Mesenchymal stem cell (in vitro differentiated cells and primary cell): ENCODE data around the gene POLR2L.

Experiments
- DNase-seq: peaks from one replicate; pipeline ENCODE4 v3.0.0-alpha.2; 2013
- H2AFZ ChIP-seq: one replicate; pipeline ENCODE4 v1.6.1; 2013; ENCODE audit warnings: low read depth, mild to moderate bottlenecking, control low read depth, inconsistent platforms, low read length, moderate library complexity
- H2AK5ac ChIP-seq: 2 replicates; pipeline ENCODE4 v1.6.1; 2013; ENCODE audit warnings: low read length, moderate library complexity, mild to moderate bottlenecking, inconsistent platforms; ENCODE audit not compliant: severe bottlenecking
- H2BK120ac ChIP-seq: one replicate; pipeline ENCODE4 v1.6.1; 2013; ENCODE audit warnings: low read depth, mild to moderate bottlenecking, inconsistent platforms, low read length, moderate library complexity
- H2BK12ac ChIP-seq, 2 experiments: one replicate each; pipeline ENCODE4 v1.6.1; 2013; ENCODE audit warnings: inconsistent platforms in 2 of 2, low read length in 2 of 2, mild to moderate bottlenecking in 2 of 2, moderate library complexity in 2 of 2, control low read depth in 1 of 2
- H2BK15ac ChIP-seq: one replicate; pipeline ENCODE4 v1.6.1; 2013; ENCODE audit warnings: mild to moderate bottlenecking, low read depth, inconsistent platforms; ENCODE audit not compliant: poor library complexity, severe bottlenecking
- H2BK5ac ChIP-seq: 2 replicates; pipeline ENCODE4 v1.6.1; 2013; ENCODE audit warnings: low read depth, mild to moderate bottlenecking, low read length, control low read depth, inconsistent platforms; ENCODE audit not compliant: poor library complexity, severe bottlenecking
- H3K14ac ChIP-seq, 2 experiments: one replicate each; pipeline ENCODE4 v1.6.1; 2013; ENCODE audit warnings: inconsistent platforms in 2 of 2, low read length in 2 of 2, control low read depth in 1 of 2, mild to moderate bottlenecking in 1 of 2, moderate library complexity in 1 of 2
- H3K18ac ChIP-seq, 2 experiments: one replicate each; pipeline ENCODE4 v1.6.1; 2013; ENCODE audit warnings: inconsistent platforms in 2 of 2, low read length in 2 of 2, control low read depth in 1 of 2, low read depth in 1 of 2, mild to moderate bottlenecking in 1 of 2
- H3K23ac ChIP-seq, 2 experiments: one replicate each; pipeline ENCODE4 v1.6.1; 2013; ENCODE audit warnings: inconsistent platforms in 2 of 2, low read length in 2 of 2, mild to moderate bottlenecking in 2 of 2, moderate library complexity in 2 of 2, control low read depth in 1 of 2
- H3K27ac ChIP-seq: 2 replicates; pipeline ENCODE4 v1.5.1; 2013; ENCODE audit warnings: mild to moderate bottlenecking, moderate library complexity, low read length, control low read depth, inconsistent platforms; ENCODE audit not compliant: poor library complexity, severe bottlenecking
- H3K27me3 ChIP-seq, 2 experiments: 2 replicates each; pipeline versions ENCODE4 v1.6.1 to v1.7.0; 2013; ENCODE audit warnings: low read length in 2 of 2, mild to moderate bottlenecking in 2 of 2, moderate library complexity in 2 of 2, control low read depth in 1 of 2, inconsistent platforms in 1 of 2; ENCODE audit not compliant: control insufficient read depth in 1 of 2, insufficient read depth in 1 of 2
- H3K36me3 ChIP-seq, 2 experiments: 2 replicates each; pipeline versions ENCODE4 v1.6.1 to v1.7.0; 2013; ENCODE audit warnings: low read length in 2 of 2, control low read depth in 1 of 2, inconsistent platforms in 1 of 2, low read depth in 1 of 2, mild to moderate bottlenecking in 1 of 2; ENCODE audit not compliant: insufficient read depth in 2 of 2, control insufficient read depth in 1 of 2
- H3K4ac ChIP-seq, 2 experiments: one replicate each; pipeline ENCODE4 v1.6.1; 2013; ENCODE audit warnings: inconsistent platforms in 2 of 2, low read length in 2 of 2, mild to moderate bottlenecking in 2 of 2, moderate library complexity in 2 of 2, control low read depth in 1 of 2, low read depth in 1 of 2
- H3K4me1 ChIP-seq: 2 replicates; pipeline ENCODE4 v1.6.1; 2013; ENCODE audit warnings: low read depth, low read length, control low read depth; ENCODE audit not compliant: control insufficient read depth, insufficient read depth
- H3K4me2 ChIP-seq: 2 replicates; pipeline ENCODE4 v1.6.1; 2013; ENCODE audit warnings: low read length, mild to moderate bottlenecking, inconsistent platforms; ENCODE audit not compliant: poor library complexity, severe bottlenecking
- H3K4me3 ChIP-seq, 2 experiments: 2 replicates each; pipeline versions ENCODE4 v1.5.1 to v1.7.0; 2013; ENCODE audit warnings: low read length in 2 of 2, mild to moderate bottlenecking in 2 of 2, control low read depth in 1 of 2, low read depth in 1 of 2; ENCODE audit not compliant: insufficient read depth in 1 of 2
- H3K79me1 ChIP-seq: replicated peaks from 2 replicates; pipeline ENCODE4 v1.6.1; 2013; ENCODE audit warnings: mild to moderate bottlenecking, control low read depth, low read length, inconsistent platforms; ENCODE audit not compliant: poor library complexity, severe bottlenecking
- H3K9ac ChIP-seq: 2 replicates; pipeline ENCODE4 v1.7.0; 2013; ENCODE audit warnings: mild to moderate bottlenecking, low read length, moderate library complexity
- H3K9me3 ChIP-seq: 2 replicates; pipeline ENCODE4 v1.7.0; 2013; ENCODE audit warnings: mild to moderate bottlenecking, low read length; ENCODE audit not compliant: control insufficient read depth
- H4K8ac ChIP-seq: one replicate; pipeline ENCODE4 v1.6.1; 2013; ENCODE audit warnings: inconsistent platforms, mild to moderate bottlenecking, low read length, moderate library complexity
- H4K91ac ChIP-seq: one replicate; pipeline ENCODE4 v1.6.1; 2013; ENCODE audit warnings: mild to moderate bottlenecking, low read length, inconsistent platforms
- WGBS: methylation state at CpG from one replicate; pipeline ENCODE4 v1.1.7; 2013; ENCODE audit warnings: mixed read lengths; 5-methylcytosine and 5-hydroxymethylcytosine counted together

The POLR2L gene

GRCh38 chr11:862081-862661 is 19.8 kb upstream of the POLR2L start:
- no peaks in the 10 kb centered on the region for H3K27me3 ChIP-seq
- no peak overlapping the region for H4K91ac ChIP-seq
- no peak overlapping the region for H3K4me2 ChIP-seq
- no peak for DNase-seq
- no peak overlapping the region for H3K18ac ChIP-seq
- no peak overlapping the region for H2BK120ac ChIP-seq
- H3K4me1 ChIP-seq: peaks cover 68% of the 10 kb centered on the region
- no peak overlapping the region for H3K14ac ChIP-seq
- H2BK12ac ChIP-seq: no peak overlapping the region
- no peak overlapping the region for H3K4ac ChIP-seq
- H2BK15ac ChIP-seq: no peak overlapping the region
- no peak overlapping the region for H2BK5ac ChIP-seq
- H3K9ac ChIP-seq: peak overlapping the region; percentile 1
- no peak overlapping the region for H3K23ac ChIP-seq
- peaks cover 21% of the 10 kb centered on the region for H3K79me1 ChIP-seq
- H3K4me3 ChIP-seq: no peak overlapping the region
- no peak overlapping the region for H2AFZ ChIP-seq
- H2AK5ac ChIP-seq: peak overlapping the region; percentile 23
- no peak overlapping the region for H3K27ac ChIP-seq
- H3K36me3 ChIP-seq: peaks cover 37 to 68% of the 10 kb centered on the region in 2 experiments
- no peaks in the 10 kb centered on the region for H3K9me3 ChIP-seq
- H4K8ac ChIP-seq: peak overlapping the region; percentile 19
- 85% methylated on average over 20 of the region's 20 CpGs for WGBS

DNA sequence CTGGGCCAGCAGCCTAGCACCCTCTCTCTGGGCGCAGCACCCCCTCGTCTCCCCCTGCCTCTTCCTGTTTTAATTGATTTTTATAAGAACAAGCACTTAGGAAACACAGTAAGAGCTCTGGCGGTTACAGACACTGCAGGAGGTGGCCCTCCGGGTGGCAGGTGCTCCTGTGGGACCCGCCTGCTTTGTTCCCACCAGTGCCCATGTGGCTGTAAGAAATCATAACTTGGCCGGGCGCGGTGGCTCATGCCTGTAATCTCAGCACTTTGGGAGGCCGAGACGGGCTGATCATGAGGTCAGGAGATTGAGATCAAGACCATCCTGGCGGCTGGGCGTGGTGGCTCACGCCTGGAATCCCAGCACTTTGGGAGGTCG is 18.8 kb upstream of the POLR2L start:
- H3K4me1 ChIP-seq: peaks cover 70% of the 10 kb centered on the region
- H4K8ac ChIP-seq: no peak overlapping the region
- H3K23ac ChIP-seq: no peak overlapping the region
- DNase-seq: no peak
- no peak overlapping the region for H3K4me2 ChIP-seq
- H3K9ac ChIP-seq: no peak overlapping the region
- H3K36me3 ChIP-seq: peaks cover 34 to 65% of the 10 kb centered on the region in 2 experiments
- no peaks in the 10 kb centered on the region for H3K27me3 ChIP-seq
- H2AK5ac ChIP-seq: no peak overlapping the region
- H3K14ac ChIP-seq: no peak overlapping the region
- H2BK12ac ChIP-seq: no peak overlapping the region
- 97% methylated on average over 14 of the region's 14 CpGs for WGBS
- H2BK5ac ChIP-seq: no peak overlapping the region
- no peak overlapping the region for H2BK15ac ChIP-seq
- no peak overlapping the region for H2AFZ ChIP-seq
- no peak overlapping the region for H2BK120ac ChIP-seq
- peaks cover 24% of the 10 kb centered on the region for H3K79me1 ChIP-seq
- no peak overlapping the region for H4K91ac ChIP-seq
- H3K9me3 ChIP-seq: no peaks in the 10 kb centered on the region
- no peak overlapping the region for H3K4me3 ChIP-seq
- H3K4ac ChIP-seq: no peak overlapping the region
- no peak overlapping the region for H3K27ac ChIP-seq
- H3K18ac ChIP-seq: no peak overlapping the region

DNA sequence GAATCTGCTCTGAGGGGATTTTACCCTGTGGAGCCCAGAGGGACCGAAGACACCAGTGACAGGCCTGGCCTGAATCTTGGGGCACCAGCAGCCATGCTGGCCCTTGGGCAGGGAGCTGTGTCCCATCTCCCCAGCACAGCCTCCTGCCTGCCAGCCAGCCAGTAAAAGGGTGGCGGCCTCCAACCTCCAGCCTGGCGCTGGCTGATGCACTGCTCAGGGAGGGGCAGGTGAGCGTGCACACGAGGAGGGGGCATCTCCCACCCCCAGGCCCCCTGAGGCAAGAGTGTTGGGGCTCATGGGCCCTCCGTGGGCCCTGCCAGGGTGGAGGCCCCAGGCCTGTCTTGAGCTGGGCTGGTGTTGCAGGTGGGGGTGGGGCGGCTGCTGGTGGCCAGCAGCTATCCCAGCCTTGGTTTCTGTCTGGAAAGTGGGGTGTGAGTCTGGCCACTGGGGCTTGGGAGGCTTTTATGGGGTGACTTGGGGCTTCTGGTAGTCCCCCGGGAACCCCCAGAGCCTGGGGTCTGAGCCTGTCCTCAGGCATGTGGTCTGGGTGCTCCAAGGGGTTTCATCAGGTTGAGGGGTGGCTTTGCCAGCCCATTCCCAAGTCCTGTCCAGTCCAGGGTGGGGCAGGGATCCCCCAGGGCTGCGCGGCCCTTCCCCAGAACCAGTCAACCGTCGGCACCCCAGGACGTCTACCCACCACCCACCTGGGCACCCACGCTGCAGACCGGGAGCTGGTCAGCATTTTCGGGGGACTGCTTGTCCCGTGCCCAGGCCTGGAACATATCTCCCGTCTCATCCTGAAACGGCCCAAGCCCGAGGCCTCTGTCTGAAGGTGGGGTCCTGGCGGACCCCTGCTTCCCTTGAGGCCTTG is 18.1 kb upstream of the POLR2L start:
- no peaks in the 10 kb centered on the region for H3K27me3 ChIP-seq
- no peak overlapping the region for H2BK5ac ChIP-seq
- peak overlapping the region; percentile 68 for H2AK5ac ChIP-seq
- H3K4me3 ChIP-seq: peak overlapping the region in 1 of 2 experiments; percentile 35
- H3K79me1 ChIP-seq: peaks cover 26% of the 10 kb centered on the region
- H4K8ac ChIP-seq: peak overlapping the region; percentile 78
- H4K91ac ChIP-seq: peak overlapping the region; percentile 3
- DNase-seq: no peak
- H3K27ac ChIP-seq: peak overlapping the region; percentile 45
- no peaks in the 10 kb centered on the region for H3K9me3 ChIP-seq
- no peak overlapping the region for H2AFZ ChIP-seq
- H3K4me2 ChIP-seq: no peak overlapping the region
- peaks cover 34 to 65% of the 10 kb centered on the region in 2 experiments for H3K36me3 ChIP-seq
- H2BK120ac ChIP-seq: peak overlapping the region; percentile 37
- H3K4ac ChIP-seq: peak overlapping the region in 1 of 2 experiments; percentile 47
- peak overlapping the region in 1 of 2 experiments; percentile 21 for H2BK12ac ChIP-seq
- H3K23ac ChIP-seq: peak overlapping the region in 1 of 2 experiments; percentile 27
- H3K4me1 ChIP-seq: peaks cover 68% of the 10 kb centered on the region
- H3K18ac ChIP-seq: peak overlapping the region; percentile 38 to 86
- H3K9ac ChIP-seq: peak overlapping the region; percentile 54
- peak overlapping the region in 1 of 2 experiments; percentile 18 for H3K14ac ChIP-seq
- H2BK15ac ChIP-seq: no peak overlapping the region
- 91% methylated on average over 21 of the region's 21 CpGs for WGBS
